ENCODE measurements around the gene RBM7. TPM values are rescaled to one million over a fixed set of nuclear protein-coding genes. Genes with fewer than 3 reads are reported as not detected.

Gene RBM7
- total RNA-seq, 1 donor from 2014 or later: 61.1 TPM

DNA sequence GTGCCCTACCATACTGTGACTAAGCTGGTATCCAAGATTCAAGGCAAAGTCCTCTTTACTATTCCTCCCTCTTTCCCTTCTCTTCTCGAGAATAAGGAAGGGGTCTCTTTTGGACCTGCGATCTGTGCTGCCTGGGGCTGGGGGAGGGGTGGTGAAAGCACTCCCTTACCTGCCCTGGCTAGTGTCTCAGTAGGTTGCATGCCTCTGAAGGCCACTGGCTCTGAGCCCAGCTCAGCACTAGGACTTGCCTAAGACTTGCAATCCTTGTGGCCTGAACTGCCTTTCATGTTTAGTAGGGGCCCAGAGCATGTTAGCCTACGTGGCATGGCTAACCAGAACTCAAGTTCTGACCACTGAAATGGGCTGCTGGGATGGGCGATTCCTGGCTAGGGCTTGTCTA, 25.8 kb downstream of the RBM7 start:
- H3K36me3 ChIP-seq: no peaks in the 10 kb centered on the region
- no peak overlapping the region for H3K27ac ChIP-seq
- no peaks in the 10 kb centered on the region for H4K20me1 ChIP-seq (ENCODE audit: low read depth)
- Mint-ChIP-seq H3K27me3 (ENCODE audit: insufficient read depth, low read depth) (no peaks in the 10 kb centered on the region), H3K4me1 (no peaks in the 10 kb centered on the region), H3K4me3 (no peak overlapping the region), H3K9me3 (peaks cover 3% of the 10 kb centered on the region), H3K36me3 (no peaks in the 10 kb centered on the region), H3K27ac (no peak overlapping the region)
- DNase-seq (ENCODE audit: low spot score): no peak
- no peaks in the 10 kb centered on the region for H3K9me3 ChIP-seq (ENCODE audit: low read depth)
- H3F3A ChIP-seq (ENCODE audit: low read depth): no peaks in the 10 kb centered on the region
- H2AFZ ChIP-seq (replicated peaks): no peak overlapping the region
- H3K9ac ChIP-seq: no peak overlapping the region
- no peaks in the 10 kb centered on the region for H3K27me3 ChIP-seq
- H3K4me3 ChIP-seq: no peak overlapping the region
- TF ChIP-seq EZH2 (IDR thresholded peaks at IDR 0.05): no peak
- no peak for TF ChIP-seq EZH2phosphoT487 (IDR thresholded peaks at IDR 0.05)
- TF ChIP-seq, protein P1, sequence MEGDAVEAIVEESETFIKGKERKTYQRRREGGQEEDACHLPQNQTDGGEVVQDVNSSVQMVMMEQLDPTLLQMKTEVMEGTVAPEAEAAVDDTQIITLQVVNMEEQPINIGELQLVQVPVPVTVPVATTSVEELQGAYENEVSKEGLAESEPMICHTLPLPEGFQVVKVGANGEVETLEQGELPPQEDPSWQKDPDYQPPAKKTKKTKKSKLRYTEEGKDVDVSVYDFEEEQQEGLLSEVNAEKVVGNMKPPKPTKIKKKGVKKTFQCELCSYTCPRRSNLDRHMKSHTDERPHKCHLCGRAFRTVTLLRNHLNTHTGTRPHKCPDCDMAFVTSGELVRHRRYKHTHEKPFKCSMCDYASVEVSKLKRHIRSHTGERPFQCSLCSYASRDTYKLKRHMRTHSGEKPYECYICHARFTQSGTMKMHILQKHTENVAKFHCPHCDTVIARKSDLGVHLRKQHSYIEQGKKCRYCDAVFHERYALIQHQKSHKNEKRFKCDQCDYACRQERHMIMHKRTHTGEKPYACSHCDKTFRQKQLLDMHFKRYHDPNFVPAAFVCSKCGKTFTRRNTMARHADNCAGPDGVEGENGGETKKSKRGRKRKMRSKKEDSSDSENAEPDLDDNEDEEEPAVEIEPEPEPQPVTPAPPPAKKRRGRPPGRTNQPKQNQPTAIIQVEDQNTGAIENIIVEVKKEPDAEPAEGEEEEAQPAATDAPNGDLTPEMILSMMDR (IDR thresholded peaks at IDR 0.05): no peak
- H3K4me2 ChIP-seq: no peak overlapping the region
- H3K79me2 ChIP-seq (ENCODE audit: low read depth): no peaks in the 10 kb centered on the region
- no peaks in the 10 kb centered on the region for H3K4me1 ChIP-seq

DNA sequence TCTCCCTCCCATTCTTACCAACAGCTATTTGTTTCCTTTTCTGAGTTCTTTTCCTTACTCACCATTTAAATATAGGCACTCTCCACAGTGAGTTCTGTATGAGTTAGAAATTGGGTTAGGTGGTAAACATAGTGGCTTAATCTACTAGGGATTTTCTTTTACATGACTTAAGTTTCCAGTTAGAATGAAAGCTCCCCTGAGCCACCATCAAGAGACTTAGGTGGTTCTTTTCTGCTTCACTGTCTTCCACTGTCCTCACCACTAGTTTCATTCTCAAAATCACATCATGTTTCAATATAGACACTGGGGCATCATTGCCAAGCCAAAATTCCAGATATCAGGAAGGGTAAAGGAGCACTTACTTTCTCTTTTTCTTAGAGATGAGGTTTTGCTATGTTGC, 29.8 kb downstream of the RBM7 start:
- H3K4me3 Mint-ChIP-seq: no peak overlapping the region
- H3K27ac Mint-ChIP-seq: no peak overlapping the region
- no peak overlapping the region for H3K4me2 ChIP-seq

DNA sequence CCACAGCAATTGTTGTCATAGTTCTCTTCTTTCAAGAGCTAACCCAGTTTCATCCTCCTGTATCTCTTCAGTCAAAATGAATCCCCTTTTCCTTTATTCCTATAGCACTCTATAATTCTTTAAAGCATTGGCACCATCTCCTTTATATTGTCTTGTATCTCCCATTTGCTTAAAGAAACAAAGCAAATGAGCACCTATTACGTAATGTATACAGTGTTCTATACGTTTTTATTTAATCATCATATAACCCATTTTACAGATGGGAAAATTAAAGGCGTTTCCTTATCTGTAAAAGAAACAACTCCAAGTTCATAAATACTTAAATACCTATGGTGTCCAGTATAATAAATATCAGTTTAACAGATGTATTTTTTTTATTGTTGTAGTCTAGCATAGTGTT, 32.4 kb downstream of the RBM7 start:
- no peaks in the 10 kb centered on the region for H3K9me3 Mint-ChIP-seq
- no peak overlapping the region for H2AFZ ChIP-seq (replicated peaks)
- H3K4me1 ChIP-seq: no peaks in the 10 kb centered on the region
- H3K4me1 Mint-ChIP-seq: no peaks in the 10 kb centered on the region
- no peaks in the 10 kb centered on the region for H3K79me2 ChIP-seq (ENCODE audit: low read depth)
- H3K36me3 ChIP-seq: no peaks in the 10 kb centered on the region
- H3K27me3 ChIP-seq: no peaks in the 10 kb centered on the region
- no peaks in the 10 kb centered on the region for H4K20me1 ChIP-seq (ENCODE audit: low read depth)
- DNase-seq (ENCODE audit: low spot score): no peak
- H3K27me3 Mint-ChIP-seq (ENCODE audit: insufficient read depth, low read depth): peaks cover 2% of the 10 kb centered on the region
- no peaks in the 10 kb centered on the region for H3F3A ChIP-seq (ENCODE audit: low read depth)
- no peak overlapping the region for H3K4me2 ChIP-seq
- TF ChIP-seq, protein P1 (IDR thresholded peaks at IDR 0.05): no peak
- no peak for TF ChIP-seq EZH2 (IDR thresholded peaks at IDR 0.05)
- no peak for TF ChIP-seq EZH2phosphoT487 (IDR thresholded peaks at IDR 0.05)
- H3K27ac ChIP-seq: no peak overlapping the region
- no peaks in the 10 kb centered on the region for H3K36me3 Mint-ChIP-seq
- H3K9ac ChIP-seq: no peak overlapping the region
- H3K4me3 ChIP-seq: no peak overlapping the region
- no peak overlapping the region for H3K4me3 Mint-ChIP-seq
- no peaks in the 10 kb centered on the region for H3K9me3 ChIP-seq (ENCODE audit: low read depth)
- no peak overlapping the region for H3K27ac Mint-ChIP-seq

More for the DNA sequence above, 29.8 kb downstream of the RBM7 start:
- no peaks in the 10 kb centered on the region for H3F3A ChIP-seq (ENCODE audit: low read depth)
- H3K4me1 ChIP-seq: no peaks in the 10 kb centered on the region
- no peaks in the 10 kb centered on the region for H3K36me3 Mint-ChIP-seq
- no peaks in the 10 kb centered on the region for H3K9me3 Mint-ChIP-seq
- peaks cover 2% of the 10 kb centered on the region for H3K27me3 Mint-ChIP-seq (ENCODE audit: insufficient read depth, low read depth)
- H2AFZ ChIP-seq (replicated peaks): no peak overlapping the region
- H3K27me3 ChIP-seq: no peaks in the 10 kb centered on the region
- no peak overlapping the region for H3K4me3 ChIP-seq
- no peaks in the 10 kb centered on the region for H3K9me3 ChIP-seq (ENCODE audit: low read depth)
- H3K4me1 Mint-ChIP-seq: no peaks in the 10 kb centered on the region
- DNase-seq (ENCODE audit: low spot score): no peak
- H3K9ac ChIP-seq: no peak overlapping the region
- no peaks in the 10 kb centered on the region for H3K79me2 ChIP-seq (ENCODE audit: low read depth)
- no peaks in the 10 kb centered on the region for H3K36me3 ChIP-seq
- TF ChIP-seq, protein P1 (IDR thresholded peaks at IDR 0.05): no peak
- TF ChIP-seq EZH2 (IDR thresholded peaks at IDR 0.05) (no peak), EZH2phosphoT487 (IDR thresholded peaks at IDR 0.05) (no peak)
- no peak overlapping the region for H3K27ac ChIP-seq
- no peaks in the 10 kb centered on the region for H4K20me1 ChIP-seq (ENCODE audit: low read depth)
